ENCODE results near the gene IMPDH2.

IMPDH2 gene

GRCh38 chr3:49026536-49026935 is 2.7 kb downstream of the IMPDH2 start:
- Mint-ChIP-seq H3K9me3 (no peaks in the 10 kb centered on the region), H3K27ac (peak overlapping the region; percentile 94), H3K4me1 (peaks cover 56 to 81% of the 10 kb centered on the region in 2 donors), H3K4me3 (peak overlapping the region; percentile 62 to 91), H3K27me3 (no peaks in the 10 kb centered on the region), H3K36me3 (peaks cover 73 to 80% of the 10 kb centered on the region in 2 donors)
- no peak for DNase-seq
- no peak for ATAC-seq (replicated peaks)

DNA sequence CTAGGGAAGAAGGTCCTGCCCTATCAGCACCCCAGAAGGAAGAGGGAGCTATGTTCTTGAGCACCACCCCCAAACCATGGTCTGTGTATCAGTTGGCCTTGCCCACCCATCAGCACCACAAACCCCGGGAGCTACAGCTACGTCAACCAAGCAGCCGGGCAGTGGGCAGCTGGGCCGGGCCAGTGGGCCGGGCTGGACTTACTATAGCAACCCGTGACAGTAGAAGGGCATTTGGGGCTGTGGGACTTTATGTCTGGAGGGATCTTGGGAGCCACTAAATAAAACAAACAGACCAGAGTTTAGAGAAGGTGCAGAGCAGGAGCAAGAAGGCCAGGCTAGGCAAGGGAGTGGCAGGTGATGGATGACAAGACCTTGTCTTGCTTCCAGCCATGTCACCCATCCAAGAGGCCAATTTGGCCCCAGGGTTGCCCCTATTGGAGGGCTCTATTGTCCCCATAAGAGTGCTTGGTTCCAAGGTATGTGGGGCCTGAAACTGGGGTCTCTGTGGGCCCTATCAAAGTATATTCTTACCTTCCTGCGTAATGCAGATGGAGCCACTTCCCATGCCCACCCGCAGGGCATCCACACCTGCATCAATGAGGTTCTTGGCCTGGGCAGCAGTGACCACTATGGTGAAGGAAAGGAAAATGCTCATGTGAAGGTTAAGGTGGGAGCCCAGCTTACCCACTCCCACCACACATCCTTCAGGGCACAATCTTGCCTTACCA is 3.2 kb downstream of the IMPDH2 start:
- Mint-ChIP-seq H3K36me3 (peaks cover 71 to 79% of the 10 kb centered on the region in 2 donors), H3K4me3 (peak overlapping the region; percentile 62 to 91), H3K4me1 (peaks cover 56 to 86% of the 10 kb centered on the region in 2 donors), H3K9me3 (no peaks in the 10 kb centered on the region), H3K27ac (peak overlapping the region; percentile 94), H3K27me3 (no peaks in the 10 kb centered on the region)
- DNase-seq (no peak), ATAC-seq (replicated peaks) (no peak)

- H3K4me1 Mint-ChIP-seq, result peaks cover 56 to 90% of the 10 kb centered on the region in 2 donors
- peak overlapping the region; percentile 94 for H3K27ac Mint-ChIP-seq
- H3K4me3 Mint-ChIP-seq, result peak overlapping the region; percentile 62 to 91
- ATAC-seq (replicated peaks) (peak; percentile 23 to 35), DNase-seq (peak; percentile 78)
- H3K9me3 Mint-ChIP-seq, result no peaks in the 10 kb centered on the region
- H3K27me3 Mint-ChIP-seq, result no peaks in the 10 kb centered on the region
- peaks cover 73 to 78% of the 10 kb centered on the region in 2 donors for H3K36me3 Mint-ChIP-seq
Observed at GRCh38 chr3:49025005-49025792, 4.0 kb downstream of the IMPDH2 start.

GRCh38 chr3:49024449-49024848 is 4.7 kb downstream of the IMPDH2 start:
- Mint-ChIP-seq H3K27me3 (no peaks in the 10 kb centered on the region), H3K4me3 (peak overlapping the region; percentile 91 to 95), H3K36me3 (peaks cover 76 to 80% of the 10 kb centered on the region in 2 donors), H3K27ac (peak overlapping the region; percentile 99), H3K9me3 (no peaks in the 10 kb centered on the region), H3K4me1 (peaks cover 55 to 86% of the 10 kb centered on the region in 2 donors)
- ATAC-seq (replicated peaks) (no peak), DNase-seq (no peak)

- DNase-seq, result no peak
- Mint-ChIP-seq H3K36me3 (peaks cover 69 to 73% of the 10 kb centered on the region in 2 donors), H3K27ac (peak overlapping the region; percentile 99), H3K4me3 (peak overlapping the region; percentile 91 to 95), H3K27me3 (no peaks in the 10 kb centered on the region), H3K9me3 (no peaks in the 10 kb centered on the region), H3K4me1 (peaks cover 53 to 86% of the 10 kb centered on the region in 2 donors)
- no peak for ATAC-seq (replicated peaks)
Observed at GRCh38 chr3:49023775-49024174, 5.4 kb downstream of the IMPDH2 start.

- DNase-seq (no peak), ATAC-seq (replicated peaks) (no peak)
- H3K9me3 Mint-ChIP-seq, result no peaks in the 10 kb centered on the region
- H3K27ac Mint-ChIP-seq, result peak overlapping the region; percentile 99
- peak overlapping the region; percentile 91 to 95 for H3K4me3 Mint-ChIP-seq
- no peaks in the 10 kb centered on the region for H3K27me3 Mint-ChIP-seq
- H3K4me1 Mint-ChIP-seq, result peaks cover 47 to 80% of the 10 kb centered on the region in 2 donors
- H3K36me3 Mint-ChIP-seq, result peaks cover 62% of the 10 kb centered on the region in 2 donors
Observed at GRCh38 chr3:49022688-49023171, 6.5 kb downstream of the IMPDH2 start.

- peak within 1 kb of the TSS; percentile 91 to 95 for H3K4me3 Mint-ChIP-seq
- peak within 1 kb of the TSS; percentile 99 for H3K27ac Mint-ChIP-seq
- H3K9me3 Mint-ChIP-seq, result no peaks in the 10 kb centered on the region
- H3K27me3 Mint-ChIP-seq, result no peaks in the 10 kb centered on the region
- H3K4me1 Mint-ChIP-seq, result peaks cover 45 to 80% of the 10 kb centered on the region in 2 donors
- DNase-seq (peak; percentile 98), ATAC-seq (replicated peaks) (peak; percentile 66 to 68)
- H3K36me3 Mint-ChIP-seq, result peaks cover 57 to 61% of the 10 kb centered on the region in 2 donors
Observed at GRCh38 chr3:49021813-49022687, 7.1 kb downstream of the IMPDH2 start, which contains the start of gene NDUFAF3. NDUFAF3 (plus strand) TSS chr3:49022121; CDS start chr3:49022145, 24 bp downstream.

- ATAC-seq (replicated peaks) (peak; percentile 53 to 62), DNase-seq (peak; percentile 98)
- H3K9me3 Mint-ChIP-seq, result no peaks in the 10 kb centered on the region
- peaks cover 38 to 78% of the 10 kb centered on the region in 2 donors for H3K4me1 Mint-ChIP-seq
- peak overlapping the region; percentile 91 to 95 for H3K4me3 Mint-ChIP-seq
- peaks cover 53 to 58% of the 10 kb centered on the region in 2 donors for H3K36me3 Mint-ChIP-seq
- peak overlapping the region; percentile 99 for H3K27ac Mint-ChIP-seq
- no peaks in the 10 kb centered on the region for H3K27me3 Mint-ChIP-seq
Observed at GRCh38 chr3:49021213-49021812, 7.9 kb downstream of the IMPDH2 start.

- peak; percentile 69 for DNase-seq
Observed at GRCh38 chr3:49020330-49021212, 8.6 kb downstream of the IMPDH2 start.

GRCh38 chr3:49019941-49020329 is 9.3 kb downstream of the IMPDH2 start:
- no peak for ATAC-seq (replicated peaks)
- no peaks in the 10 kb centered on the region for H3K9me3 Mint-ChIP-seq

More at GRCh38 chr3:49020330-49021212, 8.6 kb downstream of the IMPDH2 start:
- H3K27ac Mint-ChIP-seq, result peak overlapping the region; percentile 99
- peak overlapping the region; percentile 91 to 95 for H3K4me3 Mint-ChIP-seq
- H3K4me1 Mint-ChIP-seq, result peaks cover 32 to 70% of the 10 kb centered on the region in 2 donors
- H3K36me3 Mint-ChIP-seq, result peaks cover 52 to 53% of the 10 kb centered on the region in 2 donors
- no peaks in the 10 kb centered on the region for H3K27me3 Mint-ChIP-seq
- peak; percentile 4 to 10 for ATAC-seq (replicated peaks)
- H3K9me3 Mint-ChIP-seq, result no peaks in the 10 kb centered on the region

GRCh38 chr3:49018707-49019006 is 10.5 kb downstream of the IMPDH2 start:
- peaks cover 47 to 48% of the 10 kb centered on the region in 2 donors for H3K36me3 Mint-ChIP-seq
- peak overlapping the region; percentile 91 to 95 for H3K4me3 Mint-ChIP-seq
- H3K27me3 Mint-ChIP-seq, result no peaks in the 10 kb centered on the region
- H3K4me1 Mint-ChIP-seq, result peaks cover 26 to 56% of the 10 kb centered on the region in 2 donors
- no peaks in the 10 kb centered on the region for H3K9me3 Mint-ChIP-seq
- DNase-seq, result no peak
- peak overlapping the region; percentile 99 for H3K27ac Mint-ChIP-seq
- no peak for ATAC-seq (replicated peaks)

More at GRCh38 chr3:49019941-49020329, 9.3 kb downstream of the IMPDH2 start:
- H3K27me3 Mint-ChIP-seq, result no peaks in the 10 kb centered on the region
- no peak for DNase-seq
- peaks cover 29 to 64% of the 10 kb centered on the region in 2 donors for H3K4me1 Mint-ChIP-seq
- H3K4me3 Mint-ChIP-seq, result peak overlapping the region; percentile 91 to 95
- peaks cover 52% of the 10 kb centered on the region in 2 donors for H3K36me3 Mint-ChIP-seq
- H3K27ac Mint-ChIP-seq, result peak overlapping the region; percentile 99

DNA sequence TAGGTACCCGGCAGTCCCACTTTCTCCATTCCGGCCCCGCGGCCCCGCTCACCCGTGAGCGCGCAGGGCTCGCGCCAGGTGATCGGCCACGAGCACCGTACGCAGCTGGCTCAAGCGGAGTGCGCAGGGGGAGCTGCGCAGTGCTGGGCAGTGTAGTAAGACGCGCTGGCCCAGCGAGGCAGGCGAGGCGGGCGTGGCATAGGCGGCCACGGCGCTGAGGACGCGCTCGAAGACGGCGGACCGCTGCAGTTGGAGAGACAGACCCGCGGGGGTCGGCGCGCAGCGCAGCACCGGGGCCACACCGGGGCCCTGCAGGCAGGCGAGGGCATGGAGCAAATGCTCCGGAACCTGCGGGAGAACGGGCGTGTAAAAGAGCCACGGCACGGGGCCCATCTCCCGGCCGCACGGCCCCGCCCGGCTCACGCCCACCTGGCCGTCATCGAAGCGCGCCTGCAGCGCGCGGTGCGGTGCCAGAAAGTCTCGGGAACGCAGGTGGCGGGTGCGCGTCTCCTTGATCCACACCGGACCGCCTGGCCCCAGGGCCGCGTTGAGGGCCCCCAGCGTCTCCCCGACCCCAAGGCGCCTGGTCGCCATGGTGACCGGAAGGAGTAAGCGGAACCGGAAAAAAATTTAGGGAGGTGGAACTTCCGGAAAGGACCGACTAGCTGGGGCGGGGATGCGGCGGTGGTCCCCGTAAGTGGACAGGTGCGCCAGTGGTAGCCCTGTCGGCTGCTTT is 11.1 kb downstream of the IMPDH2 start, which contains the start of gene DALRD3:
Gene DALRD3 (minus strand): TSS at position 610 of the 736 bp plus-strand sequence. CDS start 16 bp downstream, at position 594.
- peak; percentile 22 to 24 for ATAC-seq (replicated peaks)
- no peaks in the 10 kb centered on the region for H3K9me3 Mint-ChIP-seq
- no peaks in the 10 kb centered on the region for H3K27me3 Mint-ChIP-seq
- peak within 1 kb of the TSS; percentile 91 to 95 for H3K4me3 Mint-ChIP-seq
- H3K36me3 Mint-ChIP-seq, result peaks cover 43 to 44% of the 10 kb centered on the region in 2 donors
- peaks cover 28 to 56% of the 10 kb centered on the region in 2 donors for H3K4me1 Mint-ChIP-seq
- peak; percentile 68 for DNase-seq
- H3K27ac Mint-ChIP-seq, result peak within 1 kb of the TSS; percentile 99
